ENCODE measurements around the gene FDX2. TPM values are rescaled to one million over a fixed set of nuclear protein-coding genes. Genes with fewer than 3 reads are reported as not detected.
A peak's percentile ranks its signal among the peaks of the same experiment; 100 is the strongest.

The FDX2 gene
- total RNA-seq, 1 donor from 2014 or later: 16.0 TPM

- Mint-ChIP-seq H3K4me3 (ENCODE audit: unreplicated experiment) (peak overlapping the region; percentile 84), H3K4me1 (ENCODE audit: low read depth, unreplicated experiment) (peaks cover 5% of the 10 kb centered on the region), H3K27ac (ENCODE audit: unreplicated experiment) (peak overlapping the region; percentile 80), H3K27me3 (ENCODE audit: unreplicated experiment) (peaks cover 35% of the 10 kb centered on the region), H3K36me3 (ENCODE audit: unreplicated experiment) (no peaks in the 10 kb centered on the region), H3K9me3 (ENCODE audit: unreplicated experiment) (peaks cover 9% of the 10 kb centered on the region)
- no peak for TF ChIP-seq CTCF (IDR thresholded peaks at IDR 0.05; ENCODE audit: partially characterized antibody, unreplicated experiment)
- DNase-seq: no peak
Observed at GRCh38 chr19:10292789-10293636, 22.8 kb downstream of the FDX2 start.

GRCh38 chr19:10292206-10292788 lies 23.5 kb downstream of the FDX2 start:
- H3K4me3 Mint-ChIP-seq (ENCODE audit: unreplicated experiment): peak overlapping the region; percentile 84
- H3K9me3 Mint-ChIP-seq (ENCODE audit: unreplicated experiment): peaks cover 12% of the 10 kb centered on the region
- peaks cover 38% of the 10 kb centered on the region for H3K27me3 Mint-ChIP-seq (ENCODE audit: unreplicated experiment)
- H3K4me1 Mint-ChIP-seq (ENCODE audit: low read depth, unreplicated experiment): peaks cover 5% of the 10 kb centered on the region
- no peaks in the 10 kb centered on the region for H3K36me3 Mint-ChIP-seq (ENCODE audit: unreplicated experiment)
- peak overlapping the region; percentile 80 for H3K27ac Mint-ChIP-seq (ENCODE audit: unreplicated experiment)
- DNase-seq: peak; percentile 94
- no peak for TF ChIP-seq CTCF (IDR thresholded peaks at IDR 0.05; ENCODE audit: partially characterized antibody, unreplicated experiment)

GRCh38 chr19:10291554-10292205 lies 24.1 kb downstream of the FDX2 start:
- peaks cover 38% of the 10 kb centered on the region for H3K27me3 Mint-ChIP-seq (ENCODE audit: unreplicated experiment)
- H3K36me3 Mint-ChIP-seq (ENCODE audit: unreplicated experiment): no peaks in the 10 kb centered on the region
- DNase-seq: no peak
- no peak for TF ChIP-seq CTCF (IDR thresholded peaks at IDR 0.05; ENCODE audit: partially characterized antibody, unreplicated experiment)
- H3K27ac Mint-ChIP-seq (ENCODE audit: unreplicated experiment): no peak overlapping the region
- H3K9me3 Mint-ChIP-seq (ENCODE audit: unreplicated experiment): peaks cover 12% of the 10 kb centered on the region
- peaks cover 5% of the 10 kb centered on the region for H3K4me1 Mint-ChIP-seq (ENCODE audit: low read depth, unreplicated experiment)
- peak overlapping the region; percentile 84 for H3K4me3 Mint-ChIP-seq (ENCODE audit: unreplicated experiment)

- H3K4me1 Mint-ChIP-seq (ENCODE audit: low read depth, unreplicated experiment): peaks cover 5% of the 10 kb centered on the region
- no peak overlapping the region for H3K27ac Mint-ChIP-seq (ENCODE audit: unreplicated experiment)
- no peaks in the 10 kb centered on the region for H3K36me3 Mint-ChIP-seq (ENCODE audit: unreplicated experiment)
Observed at GRCh38 chr19:10290876-10291553, 24.8 kb downstream of the FDX2 start.

More at GRCh38 chr19:10290876-10291553, 24.8 kb downstream of the FDX2 start:
- peaks cover 12% of the 10 kb centered on the region for H3K9me3 Mint-ChIP-seq (ENCODE audit: unreplicated experiment)
- H3K4me3 Mint-ChIP-seq (ENCODE audit: unreplicated experiment): peak overlapping the region; percentile 84
- TF ChIP-seq CTCF (IDR thresholded peaks at IDR 0.05; ENCODE audit: partially characterized antibody, unreplicated experiment): no peak
- peak; percentile 65 for DNase-seq
- peaks cover 41% of the 10 kb centered on the region for H3K27me3 Mint-ChIP-seq (ENCODE audit: unreplicated experiment)

Data from glutamatergic neuron (in vitro differentiated cells).